Measurements from ENCODE around the gene OR1I1.
A peak's percentile ranks its signal among the peaks of the same experiment; 100 is the strongest.

The OR1I1 gene

GRCh38 chr19:15099017-15099582 lies 17.1 kb downstream of the OR1I1 start:
- no peak for DNase-seq

GRCh38 chr19:15101479-15102082 lies 19.6 kb downstream of the OR1I1 start:
- DNase-seq, result peak; percentile 22

GRCh38 chr19:15104003-15104402 lies 22.0 kb downstream of the OR1I1 start:
- DNase-seq, result no peak

- DNase-seq, result no peak
Measured at GRCh38 chr19:15104411-15104810, 22.4 kb downstream of the OR1I1 start.

- DNase-seq, result no peak
Measured at GRCh38 chr19:15105044-15105443, 23.0 kb downstream of the OR1I1 start.

GRCh38 chr19:15107061-15108010 lies 25.3 kb downstream of the OR1I1 start, which contains the start of gene SYDE1:
TSS of gene SYDE1 (plus strand) at chr19:15107401. CDS start at chr19:15107434, 33 bp downstream.
- peak; percentile 65 for DNase-seq

GRCh38 chr19:15108145-15108844 lies 26.3 kb downstream of the OR1I1 start:
- no peak for DNase-seq

GRCh38 chr19:15108845-15109767 lies 27.1 kb downstream of the OR1I1 start:
- DNase-seq, result no peak

- DNase-seq, result no peak
Measured at GRCh38 chr19:15109768-15110417, 27.9 kb downstream of the OR1I1 start.

- no peak for DNase-seq
Measured at GRCh38 chr19:15110418-15110815, 28.4 kb downstream of the OR1I1 start.

- DNase-seq, result no peak
Measured at GRCh38 chr19:15111758-15112157, 29.7 kb downstream of the OR1I1 start.

- no peak for DNase-seq
Measured at GRCh38 chr19:15112385-15112784, 30.4 kb downstream of the OR1I1 start.

- no peak for DNase-seq
Measured at GRCh38 chr19:15113245-15114152, 31.5 kb downstream of the OR1I1 start.

- DNase-seq, result no peak
Measured at GRCh38 chr19:15114153-15114540, 32.1 kb downstream of the OR1I1 start.

- no peak for DNase-seq
Measured at GRCh38 chr19:15115080-15115479, 33.1 kb downstream of the OR1I1 start.

GRCh38 chr19:15115762-15116615 lies 34.0 kb downstream of the OR1I1 start:
- no peak for DNase-seq

- DNase-seq, result no peak
Measured at GRCh38 chr19:15116856-15117255, 34.8 kb downstream of the OR1I1 start.

GRCh38 chr19:15118248-15118647 lies 36.2 kb downstream of the OR1I1 start:
- DNase-seq, result no peak

- no peak for DNase-seq
Measured at GRCh38 chr19:15118789-15119494, 36.9 kb downstream of the OR1I1 start.
